AG04450 (cell line): ENCODE measurements around the gene NHSL2. TPM values are rescaled to one million over a fixed set of nuclear protein-coding genes. Genes with fewer than 3 reads are reported as not detected.

Source experiments
- CTCF ChIA-PET: fragments of 300-600, 350-600 bp; formaldehyde crosslinking; extraction: SDS; loops from one replicate; lab custom pipeline; 2022; ENCODE audit warnings: antibody characterized with exemption, inconsistent platforms; lab: Charles Lee
- POLR2A ChIA-PET: fragments of 350-600 bp; formaldehyde crosslinking; extraction: SDS; loops from one replicate; lab custom pipeline; 2021; ENCODE audit warnings: antibody characterized with exemption, inconsistent platforms; lab: Yijun Ruan, JAX
- DNase-seq: peaks from one replicate; pipeline ENCODE4 v3.0.0-alpha.2; 2011; ENCODE audit warnings: low read depth, low spot score
- H3K27ac ChIP-seq: one replicate; pipeline ENCODE4 v1.5.1; 2012; ENCODE audit warnings: low read depth, low read length, control low read depth
- H3K27me3 ChIP-seq: one replicate; pipeline ENCODE4 v1.6.0; 2012; ENCODE audit warnings: low read length; ENCODE audit not compliant: control insufficient read depth, insufficient read depth
- H3K4me3 ChIP-seq: 2 replicates; pipeline ENCODE4 v1.5.1; 2011; ENCODE audit warnings: mild to moderate bottlenecking, low read depth, low read length, control low read depth
- H3K9me3 ChIP-seq: 2 replicates; pipeline ENCODE4 v1.5.1; 2012; ENCODE audit warnings: low read length; ENCODE audit not compliant: control insufficient read depth, insufficient read depth
- polyA plus RNA-seq: library from polyadenylated mRNA; depleted of rRNA; stranded (reverse); fragments of >200 nt; gene quantifications from 2 replicates; pipeline ENCODE4 v1.2.3, GENCODE V29; 2011
- TF ChIP-seq, protein P1 (sequence below): IDR thresholded peaks from 2 replicates; pipeline ENCODE4 v1.5.1; 2011; ENCODE audit warnings: low read depth, low read length, control low read depth, inconsistent platforms

Gene NHSL2
- polyA plus RNA-seq, 1 experiment = 3.0 TPM

- no peaks in the 10 kb centered on the region for H3K27me3 ChIP-seq
- TF ChIP-seq, protein P1, sequence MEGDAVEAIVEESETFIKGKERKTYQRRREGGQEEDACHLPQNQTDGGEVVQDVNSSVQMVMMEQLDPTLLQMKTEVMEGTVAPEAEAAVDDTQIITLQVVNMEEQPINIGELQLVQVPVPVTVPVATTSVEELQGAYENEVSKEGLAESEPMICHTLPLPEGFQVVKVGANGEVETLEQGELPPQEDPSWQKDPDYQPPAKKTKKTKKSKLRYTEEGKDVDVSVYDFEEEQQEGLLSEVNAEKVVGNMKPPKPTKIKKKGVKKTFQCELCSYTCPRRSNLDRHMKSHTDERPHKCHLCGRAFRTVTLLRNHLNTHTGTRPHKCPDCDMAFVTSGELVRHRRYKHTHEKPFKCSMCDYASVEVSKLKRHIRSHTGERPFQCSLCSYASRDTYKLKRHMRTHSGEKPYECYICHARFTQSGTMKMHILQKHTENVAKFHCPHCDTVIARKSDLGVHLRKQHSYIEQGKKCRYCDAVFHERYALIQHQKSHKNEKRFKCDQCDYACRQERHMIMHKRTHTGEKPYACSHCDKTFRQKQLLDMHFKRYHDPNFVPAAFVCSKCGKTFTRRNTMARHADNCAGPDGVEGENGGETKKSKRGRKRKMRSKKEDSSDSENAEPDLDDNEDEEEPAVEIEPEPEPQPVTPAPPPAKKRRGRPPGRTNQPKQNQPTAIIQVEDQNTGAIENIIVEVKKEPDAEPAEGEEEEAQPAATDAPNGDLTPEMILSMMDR = no peak
- ChIA-PET CTCF (interaction anchor here (0.5 to 1.0 kb wide), 2 partner anchors 101 to 225 kb away, joined by 3 to 6 read pairs; no protein-coding TSS in a partner anchor), POLR2A (no interaction called here)
- no peak for DNase-seq
- no peak overlapping the region for H3K4me3 ChIP-seq
- no peaks in the 10 kb centered on the region for H3K9me3 ChIP-seq
- H3K27ac ChIP-seq = no peak overlapping the region
These were observed 112.4 kb downstream of the NHSL2 start for GRCh38 chrX:72023071-72023470.

DNA sequence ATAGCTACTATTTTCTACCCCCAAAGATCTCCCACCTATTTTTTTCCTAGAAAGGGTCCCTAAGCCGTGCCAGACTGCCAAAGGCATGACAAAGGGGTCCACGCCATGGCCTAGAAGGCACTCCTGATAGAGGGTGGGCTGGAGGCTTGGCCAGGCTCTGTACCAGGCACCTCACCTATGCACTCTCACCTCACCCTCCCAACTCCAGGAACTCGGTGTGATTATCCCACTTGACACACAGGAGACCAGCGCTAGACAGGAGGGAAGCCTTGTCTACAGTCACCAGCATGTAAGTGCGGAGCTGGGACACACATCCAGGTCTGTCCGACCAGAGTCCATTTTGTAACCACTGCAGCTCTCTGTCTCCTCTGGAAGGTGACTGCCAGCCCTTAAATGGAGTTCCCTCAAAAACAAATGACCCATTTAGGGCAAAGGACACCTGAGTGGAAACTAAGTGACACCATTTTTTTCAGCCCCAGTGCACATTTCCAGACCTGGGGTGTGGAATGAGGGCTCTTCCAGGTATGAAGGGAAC, 114.7 kb downstream of the NHSL2 start:
- H3K27ac ChIP-seq = no peak overlapping the region
- DNase-seq = no peak
- H3K27me3 ChIP-seq = no peaks in the 10 kb centered on the region
- no peaks in the 10 kb centered on the region for H3K9me3 ChIP-seq
- ChIA-PET POLR2A (no interaction called here), CTCF (interaction anchor here (0.7 kb wide), 1 partner anchor 101 kb away, joined by 3 read pairs; no protein-coding TSS in a partner anchor)
- TF ChIP-seq, protein P1 = no peak
- no peak overlapping the region for H3K4me3 ChIP-seq

- DNase-seq = no peak
- TF ChIP-seq, protein P1 = no peak
- Histone ChIP-seq H3K27me3 (no peaks in the 10 kb centered on the region), H3K4me3 (no peak overlapping the region), H3K27ac (no peak overlapping the region), H3K9me3 (no peaks in the 10 kb centered on the region)
- ChIA-PET CTCF (interaction anchor here (1.9 kb wide), 1 partner anchor 100 kb away, joined by 4 read pairs; no protein-coding TSS in a partner anchor), POLR2A (no interaction called here)
These were observed 115.8 kb downstream of the NHSL2 start for GRCh38 chrX:72026341-72027023.

- Histone ChIP-seq H3K27me3 (no peaks in the 10 kb centered on the region), H3K9me3 (no peaks in the 10 kb centered on the region), H3K4me3 (peak overlapping the region; percentile 48), H3K27ac (no peak overlapping the region)
- POLR2A ChIA-PET = no interaction called here
- no peak for DNase-seq
- TF ChIP-seq, protein P1 = no peak
- CTCF ChIA-PET = interaction anchor here (1.2 to 1.9 kb wide), 3 partner anchors 8 to 100 kb away, joined by 4 to 7 read pairs (median 4); no protein-coding TSS in a partner anchor
These were observed 116.6 kb downstream of the NHSL2 start for GRCh38 chrX:72027024-72027913.
